Measurements from ENCODE around the gene NCKAP5. TPM values are rescaled to one million over a fixed set of nuclear protein-coding genes. Genes with fewer than 3 reads are reported as not detected.
"Not testable (repeated sequence)": the region's sequence is repeated elsewhere in the genome, so short reads cannot be mapped to it uniquely, and the experiment has no call there.

The NCKAP5 gene
- total RNA-seq, 2 donors from 2014 or later, result 0.78 to 2.6 TPM

DNA sequence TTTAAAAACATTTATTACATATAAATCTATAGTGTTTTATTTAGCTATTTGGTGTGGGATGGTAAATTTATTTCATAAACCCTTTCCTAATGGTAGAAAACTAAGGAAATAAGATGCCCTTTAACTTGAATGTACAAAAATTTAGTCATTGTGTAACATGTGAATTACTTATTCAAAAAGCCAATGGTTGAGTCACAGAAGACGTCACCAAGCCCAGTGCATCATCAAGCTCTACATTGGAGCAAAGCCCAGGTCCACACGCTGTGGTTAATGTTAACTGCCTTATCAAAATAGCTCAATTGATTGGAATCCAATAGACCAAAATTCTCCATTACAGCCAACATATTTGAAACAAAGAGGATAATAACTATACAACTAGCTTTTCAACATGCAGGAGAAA is 752.7 kb downstream of the NCKAP5 start:
- Histone ChIP-seq H3K4me3 (no peak overlapping the region), H3K36me3 (replicated peaks in 1 of 2; ENCODE audit: insufficient read depth in 1 of 2, low read depth in 2 of 2) (no peaks in the 10 kb centered on the region), H3K9me3 (no peaks in the 10 kb centered on the region), H3K27ac (no peak overlapping the region), H3K4me1 (no peaks in the 10 kb centered on the region), H3K27me3 (no peaks in the 10 kb centered on the region)
- DNase-seq (no peak), ATAC-seq (no peak)
- 26 to 29% methylated on average over 2 of the region's 2 CpGs for WGBS, 2 donors
- TF ChIP-seq, protein P1, sequence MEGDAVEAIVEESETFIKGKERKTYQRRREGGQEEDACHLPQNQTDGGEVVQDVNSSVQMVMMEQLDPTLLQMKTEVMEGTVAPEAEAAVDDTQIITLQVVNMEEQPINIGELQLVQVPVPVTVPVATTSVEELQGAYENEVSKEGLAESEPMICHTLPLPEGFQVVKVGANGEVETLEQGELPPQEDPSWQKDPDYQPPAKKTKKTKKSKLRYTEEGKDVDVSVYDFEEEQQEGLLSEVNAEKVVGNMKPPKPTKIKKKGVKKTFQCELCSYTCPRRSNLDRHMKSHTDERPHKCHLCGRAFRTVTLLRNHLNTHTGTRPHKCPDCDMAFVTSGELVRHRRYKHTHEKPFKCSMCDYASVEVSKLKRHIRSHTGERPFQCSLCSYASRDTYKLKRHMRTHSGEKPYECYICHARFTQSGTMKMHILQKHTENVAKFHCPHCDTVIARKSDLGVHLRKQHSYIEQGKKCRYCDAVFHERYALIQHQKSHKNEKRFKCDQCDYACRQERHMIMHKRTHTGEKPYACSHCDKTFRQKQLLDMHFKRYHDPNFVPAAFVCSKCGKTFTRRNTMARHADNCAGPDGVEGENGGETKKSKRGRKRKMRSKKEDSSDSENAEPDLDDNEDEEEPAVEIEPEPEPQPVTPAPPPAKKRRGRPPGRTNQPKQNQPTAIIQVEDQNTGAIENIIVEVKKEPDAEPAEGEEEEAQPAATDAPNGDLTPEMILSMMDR (IDR thresholded peaks at IDR 0.05), result no peak
- TF ChIP-seq POLR2A (IDR thresholded peaks at IDR 0.05), result no peak
- intact Hi-C loops (cut with DNase I), result no loop called here

DNA sequence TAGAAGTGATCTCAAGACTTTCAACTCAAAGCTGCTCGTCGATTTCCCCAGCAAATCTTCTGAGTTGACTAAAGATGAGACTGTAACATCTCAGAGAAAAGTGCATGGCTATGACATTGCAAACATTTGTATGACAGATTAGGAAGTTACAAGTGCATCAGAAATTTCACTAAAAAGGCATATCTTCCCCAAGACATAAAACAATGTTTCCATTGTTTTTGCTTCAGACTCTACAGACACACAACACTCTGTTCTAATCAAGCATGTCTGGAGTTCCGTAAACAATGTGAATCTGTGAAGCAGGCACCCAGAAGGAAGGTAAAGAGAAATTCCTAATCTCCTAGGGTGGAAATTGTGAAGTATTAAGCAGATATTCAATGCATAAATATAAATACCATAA is 753.6 kb downstream of the NCKAP5 start:
- Histone ChIP-seq H3K4me1 (no peaks in the 10 kb centered on the region), H3K27ac (no peak overlapping the region), H3K4me3 (no peak overlapping the region), H3K27me3 (no peaks in the 10 kb centered on the region), H3K36me3 (replicated peaks in 1 of 2; ENCODE audit: insufficient read depth in 1 of 2, low read depth in 2 of 2) (no peaks in the 10 kb centered on the region), H3K9me3 (no peaks in the 10 kb centered on the region)
- ATAC-seq, result no peak
- 66 to 68% methylated on average over 3 of the region's 3 CpGs for whole genome bisulfite sequencing, 2 donors
- intact Hi-C loops (cut with DNase I), result no loop called here
- TF ChIP-seq, protein P1 (IDR thresholded peaks at IDR 0.05), result no peak
- no peak for TF ChIP-seq POLR2A (IDR thresholded peaks at IDR 0.05)
- DNase-seq, result no peak

DNA sequence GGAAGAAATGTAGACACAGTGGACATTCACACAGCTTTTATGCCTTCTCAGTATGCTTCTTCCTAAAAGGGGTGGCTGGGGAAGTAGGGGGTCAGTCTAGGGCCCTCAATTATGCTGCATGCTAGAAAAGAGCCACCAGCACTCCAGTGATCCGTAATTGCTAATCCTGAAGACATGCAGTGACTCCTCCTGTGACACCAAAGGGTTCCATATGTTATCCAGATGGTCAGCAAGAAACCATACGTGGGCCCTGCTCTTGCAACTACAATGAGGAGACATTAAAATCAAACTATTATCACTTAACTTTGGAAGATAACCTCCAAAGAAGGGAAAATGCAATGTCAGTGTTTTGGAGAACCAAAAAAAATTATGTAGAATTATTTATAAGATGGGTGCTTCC is 754.8 kb downstream of the NCKAP5 start:
- H3K27me3 ChIP-seq, result no peaks in the 10 kb centered on the region
- no peak overlapping the region for H3K4me3 ChIP-seq
- no peak overlapping the region for H3K27ac ChIP-seq
- intact Hi-C loops (cut with DNase I), result no loop called here
- TF ChIP-seq, protein P1 (IDR thresholded peaks at IDR 0.05), result no peak
- TF ChIP-seq POLR2A (IDR thresholded peaks at IDR 0.05), result no peak
- H3K36me3 ChIP-seq (replicated peaks in 1 of 2; ENCODE audit: insufficient read depth in 1 of 2, low read depth in 2 of 2), result no peaks in the 10 kb centered on the region
- H3K9me3 ChIP-seq, result no peaks in the 10 kb centered on the region
- DNase-seq (no peak), ATAC-seq (no peak)
- 49 to 71% methylated on average over 2 of the region's 2 CpGs for WGBS, 2 donors
- no peaks in the 10 kb centered on the region for H3K4me1 ChIP-seq

DNA sequence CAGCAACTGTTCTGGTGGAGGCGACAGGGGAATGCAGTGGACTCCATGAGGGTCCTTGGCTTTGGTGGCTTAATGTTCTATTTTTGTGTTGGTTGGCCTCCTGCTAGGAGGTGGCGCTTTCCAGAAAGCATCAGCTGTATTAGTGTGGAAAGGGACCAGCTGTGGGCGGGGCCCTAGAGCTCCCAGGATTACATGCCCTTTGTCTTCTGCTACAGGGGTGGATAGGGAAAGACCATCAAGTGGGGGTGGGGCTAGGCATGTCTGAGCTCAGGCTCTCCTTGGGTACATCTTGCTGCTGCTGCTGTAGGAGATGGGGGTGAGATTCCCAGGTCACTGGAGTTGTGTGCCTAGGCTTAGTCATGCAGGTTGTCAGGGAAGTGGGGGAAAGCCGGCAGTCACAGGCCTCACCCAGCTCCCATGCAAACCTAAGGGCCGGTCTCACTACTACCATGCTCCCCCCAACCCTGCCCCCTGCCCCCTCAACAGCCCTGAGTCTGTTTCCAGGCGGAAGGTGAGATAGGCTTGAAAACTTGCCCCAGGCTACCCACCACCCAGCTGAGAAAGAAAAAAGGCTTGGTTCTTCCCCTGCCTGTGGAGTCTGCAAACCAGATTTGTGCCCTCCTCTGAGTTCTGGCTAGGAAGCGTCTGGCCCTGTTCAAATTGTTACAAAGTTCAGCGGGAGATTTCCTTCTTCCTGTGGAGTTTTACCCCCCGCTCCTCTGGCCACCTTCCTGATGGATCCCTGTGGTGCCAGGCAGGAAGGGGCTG is 756.9 kb downstream of the NCKAP5 start:
- Histone ChIP-seq H3K36me3 (replicated peaks in 1 of 2; ENCODE audit: insufficient read depth in 1 of 2, low read depth in 2 of 2) (no peaks in the 10 kb centered on the region), H3K4me3 (no peak overlapping the region), H3K9me3 (no peaks in the 10 kb centered on the region), H3K27ac (no peak overlapping the region), H3K27me3 (no peaks in the 10 kb centered on the region), H3K4me1 (no peaks in the 10 kb centered on the region)
- ATAC-seq (no peak), DNase-seq (no peak)
- WGBS, 2 donors, result 79 to 80% methylated on average over 9 of the region's 9 CpGs
- TF ChIP-seq, protein P1 (IDR thresholded peaks at IDR 0.05), result no peak
- no peak for TF ChIP-seq POLR2A (IDR thresholded peaks at IDR 0.05)
- intact Hi-C loops (cut with DNase I), result no loop called here

DNA sequence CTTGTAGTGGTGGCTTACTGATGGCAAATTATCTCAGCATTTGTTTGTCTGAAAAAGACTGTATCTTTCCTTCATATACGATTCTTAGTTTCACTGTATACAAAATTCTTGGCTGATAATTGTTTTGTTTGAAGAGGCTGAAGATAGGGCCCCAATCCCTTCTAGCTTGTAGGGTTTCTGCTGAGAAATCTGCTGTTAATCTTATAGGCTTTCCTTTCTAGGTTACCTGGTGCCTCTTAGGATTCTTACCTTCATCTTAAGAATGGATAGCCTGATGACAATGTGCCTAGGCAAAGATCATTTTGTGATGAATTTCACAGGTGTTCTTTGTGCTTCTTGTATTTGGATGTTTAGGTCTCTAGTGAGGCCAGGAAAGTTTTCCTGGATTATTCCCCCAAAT is 758.3 kb downstream of the NCKAP5 start:
- H3K9me3 ChIP-seq; H3K36me3 ChIP-seq (replicated peaks in 1 of 2; ENCODE audit: insufficient read depth in 1 of 2, low read depth in 2 of 2); H3K27me3 ChIP-seq; H3K4me3 ChIP-seq; H3K4me1 ChIP-seq; H3K27ac ChIP-seq; DNase-seq; ATAC-seq; intact Hi-C loops (cut with DNase I): not testable (repeated sequence)
- 43 to 70% methylated on average over 1 of the region's 1 CpG for WGBS, 2 donors
